Suppressor macrophage treated with lipopolysaccharide for 4 hours (primary cell): ENCODE data around the gene ZNF217.
A peak's percentile ranks its signal among the peaks of the same experiment; 100 is the strongest.
"Not testable (repeated sequence)": the region's sequence is repeated elsewhere in the genome, so short reads cannot be mapped to it uniquely, and the experiment has no call there.

ENCODE experiments used
- DNase-seq: peaks from one replicate; pipeline ENCODE4 v3.0.0-alpha.2; 2020

Gene ZNF217

GRCh38 chr20:53621482-53622246 is 28.0 kb upstream of the ZNF217 start:
- DNase-seq, result peak; percentile 19

GRCh38 chr20:53618490-53619000 is 24.9 kb upstream of the ZNF217 start:
- not testable (repeated sequence) for DNase-seq

- DNase-seq, result no peak
These were observed 24.3 kb upstream of the ZNF217 start for GRCh38 chr20:53617791-53618489.

DNA sequence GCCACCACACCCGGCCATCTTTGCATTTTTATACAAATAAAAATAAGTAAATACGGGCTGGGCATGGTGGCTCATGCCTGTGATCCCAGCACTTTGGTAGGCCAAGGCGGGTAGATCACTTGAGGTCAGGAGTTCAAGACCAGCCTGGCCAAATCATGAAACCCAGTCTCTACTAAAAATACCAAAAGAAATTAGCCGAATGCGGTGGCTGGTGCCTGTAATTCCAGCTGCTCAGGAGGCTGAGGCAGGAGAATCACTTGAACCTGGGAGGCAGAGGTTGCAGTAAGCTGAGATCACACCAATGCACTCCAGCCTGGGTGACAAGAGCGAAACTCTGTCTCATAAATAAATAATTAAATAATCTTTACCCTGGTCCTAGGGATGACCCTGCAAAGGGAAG is 22.9 kb upstream of the ZNF217 start:
- DNase-seq, result not testable (repeated sequence)

DNA sequence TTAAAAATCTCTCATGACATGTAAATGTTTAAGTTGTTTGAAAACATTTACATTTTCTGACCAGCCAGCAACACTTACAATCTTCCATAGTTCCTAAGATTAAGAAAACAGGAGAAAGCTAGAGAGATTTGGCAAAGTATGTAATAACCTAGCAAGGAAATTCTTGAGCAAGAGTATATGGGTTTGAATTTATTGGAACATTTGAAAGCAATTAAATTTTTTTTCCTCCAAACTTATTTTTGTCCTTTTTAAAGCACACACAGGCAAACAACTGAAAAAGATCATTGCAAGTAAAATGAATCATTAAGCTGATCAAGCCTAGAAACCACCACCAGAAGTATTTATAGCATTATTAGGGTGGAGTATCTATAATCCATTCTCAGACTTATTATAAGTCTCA is 20.1 kb upstream of the ZNF217 start:
- no peak for DNase-seq

- DNase-seq, result not testable (repeated sequence)
These were observed 18.6 kb upstream of the ZNF217 start for GRCh38 chr20:53612289-53612688.

DNA sequence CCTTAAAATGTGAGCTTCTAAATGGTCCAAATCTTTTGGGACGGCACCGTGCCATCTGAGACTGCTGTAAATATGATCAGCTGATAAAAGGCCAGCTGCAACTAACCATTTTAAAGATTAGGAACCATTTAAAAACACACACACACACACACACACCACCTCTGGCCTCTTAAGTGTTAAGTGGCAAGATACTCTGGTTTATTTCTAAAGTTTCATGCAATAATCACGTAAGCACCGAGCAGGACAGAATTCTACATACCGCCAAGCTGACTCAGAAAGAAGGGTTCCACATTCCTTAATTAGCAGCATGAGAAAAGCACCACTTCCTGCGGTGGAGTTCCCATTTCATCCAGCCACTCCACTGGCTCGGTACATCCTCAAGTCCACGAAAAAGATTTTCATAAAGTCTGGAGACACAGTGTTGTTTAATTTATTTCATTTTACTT is 17.8 kb upstream of the ZNF217 start:
- peak; percentile 87 for DNase-seq

DNA sequence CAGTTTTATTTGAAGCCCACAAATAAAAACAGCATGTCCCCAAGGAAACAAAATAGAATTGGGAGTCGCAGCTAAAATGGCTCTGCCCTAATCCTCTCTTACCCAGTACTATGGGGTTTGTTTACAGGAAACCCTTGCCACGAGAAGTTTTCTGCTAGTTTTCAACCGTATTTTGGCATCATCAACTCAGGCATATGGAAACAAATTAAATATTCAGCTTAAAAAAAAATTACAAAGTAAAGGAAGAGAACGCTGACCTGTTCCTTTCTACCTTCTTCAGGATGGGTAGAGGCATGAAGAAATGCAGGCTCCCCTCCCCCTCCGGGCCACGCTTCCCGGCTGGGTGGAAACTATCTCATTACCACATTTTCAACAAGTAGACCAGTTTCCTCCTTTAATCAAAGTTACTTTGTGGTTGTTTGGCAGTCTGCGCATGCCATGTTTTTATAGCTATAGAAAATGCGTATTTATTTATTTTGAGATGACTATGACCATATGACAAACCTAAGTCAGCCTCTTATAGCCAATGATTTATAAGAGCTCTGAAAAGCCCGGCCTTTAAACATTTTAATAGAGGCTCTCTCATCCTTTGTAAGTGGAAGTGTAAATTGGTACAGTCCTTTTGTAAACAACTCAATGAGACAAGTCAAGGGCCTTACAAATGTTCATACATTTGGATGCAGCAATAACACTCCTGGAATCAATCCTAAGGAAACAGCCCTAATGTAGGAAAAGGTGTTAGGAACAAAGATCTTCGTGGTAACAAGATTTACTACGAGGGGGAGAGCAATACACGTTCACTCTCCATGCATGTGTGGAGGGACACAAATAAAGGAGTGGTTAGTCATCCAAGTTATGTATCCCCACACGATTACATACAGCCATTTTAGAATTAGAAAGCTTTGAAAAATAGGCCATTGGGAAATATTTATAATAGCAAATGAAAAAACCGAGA is 16.1 kb upstream of the ZNF217 start:
- peak; percentile 28 for DNase-seq

GRCh38 chr20:53608456-53609452 is 15.1 kb upstream of the ZNF217 start:
- peak; percentile 47 for DNase-seq

GRCh38 chr20:53608071-53608455 is 14.4 kb upstream of the ZNF217 start:
- no peak for DNase-seq

DNA sequence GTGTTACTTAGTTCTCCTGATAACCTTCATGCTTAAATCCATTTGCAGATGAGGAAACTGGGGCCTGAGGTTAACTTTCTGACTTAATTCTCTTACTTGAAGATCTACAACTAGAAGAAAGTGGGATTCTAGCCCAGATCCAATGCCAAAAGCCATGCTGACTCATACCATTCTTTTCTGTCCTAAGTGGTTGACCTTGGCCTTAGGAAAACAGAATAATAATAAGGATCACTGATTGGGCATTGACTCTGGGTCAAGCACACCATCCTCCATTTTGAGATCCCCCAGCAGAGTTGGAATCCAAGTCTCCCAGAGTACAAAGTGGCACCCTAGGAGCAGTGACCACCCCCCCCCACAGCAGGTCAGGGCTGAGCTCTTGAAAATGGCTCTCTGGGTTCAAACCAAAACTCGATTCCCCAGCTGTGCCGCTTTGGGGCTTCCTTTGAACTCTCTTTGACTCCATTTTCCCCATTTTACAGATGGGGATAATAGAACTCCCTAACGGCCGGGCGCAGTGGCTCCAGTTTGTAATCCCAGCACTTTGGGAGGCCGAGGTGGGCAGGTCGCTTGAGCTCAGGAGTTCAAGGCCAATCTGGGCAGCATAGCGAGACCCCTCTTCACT is 12.8 kb upstream of the ZNF217 start:
- no peak for DNase-seq

- DNase-seq, result not testable (repeated sequence)
These were observed 11.8 kb upstream of the ZNF217 start for GRCh38 chr20:53605401-53605800.

GRCh38 chr20:53604846-53605245 is 11.2 kb upstream of the ZNF217 start:
- not testable (repeated sequence) for DNase-seq

- no peak for DNase-seq
These were observed 9.0 kb upstream of the ZNF217 start for GRCh38 chr20:53602661-53603060.

- DNase-seq, result no peak
These were observed 6.4 kb upstream of the ZNF217 start for GRCh38 chr20:53599910-53600632.

- no peak for DNase-seq
These were observed 5.7 kb upstream of the ZNF217 start for GRCh38 chr20:53599378-53599777.

GRCh38 chr20:53599044-53599362 is 5.4 kb upstream of the ZNF217 start:
- no peak for DNase-seq

DNA sequence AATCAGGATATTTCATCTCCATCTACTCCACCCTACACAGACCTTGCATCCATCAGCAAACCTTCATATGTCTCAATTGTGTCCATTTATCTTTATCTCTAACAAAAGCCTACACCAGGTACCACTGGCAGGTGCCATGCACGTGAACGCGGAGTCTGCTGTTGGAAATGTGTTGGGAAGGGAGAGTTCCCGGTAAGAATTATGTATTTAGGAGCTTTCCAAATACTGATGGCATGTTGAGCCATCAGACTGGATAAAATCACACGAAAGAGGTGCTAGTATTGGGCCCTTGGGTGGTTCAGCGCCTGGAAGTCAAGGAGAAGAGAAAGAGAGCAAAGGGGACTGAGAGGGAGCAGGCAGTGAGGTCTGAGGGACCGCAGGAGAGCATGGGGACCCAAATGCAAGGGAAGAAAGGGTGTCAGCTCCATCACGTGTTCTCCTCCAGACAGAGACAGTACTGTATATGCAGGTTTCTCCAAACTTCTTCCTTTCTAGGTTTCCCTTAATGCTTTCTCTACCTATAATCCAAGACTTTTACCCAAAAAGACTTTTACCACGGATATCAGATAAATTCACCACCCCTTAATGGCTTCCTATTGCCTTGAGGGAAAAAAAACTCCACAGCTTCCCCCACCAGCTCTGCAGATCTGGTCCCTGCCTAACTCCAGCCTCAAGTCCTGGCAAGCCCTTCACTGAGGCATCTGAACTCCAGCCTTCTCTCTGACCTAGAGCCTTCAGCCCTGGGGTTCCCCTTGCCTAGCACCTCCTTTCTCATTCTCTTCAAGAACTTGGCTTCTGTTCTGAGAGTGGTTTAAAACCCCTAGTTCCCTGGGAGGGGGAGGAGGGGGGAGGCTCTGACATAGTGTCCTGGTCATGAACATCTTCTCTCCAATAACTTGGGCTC is 4.8 kb upstream of the ZNF217 start:
- no peak for DNase-seq

GRCh38 chr20:53597521-53598120 is 4.0 kb upstream of the ZNF217 start:
- DNase-seq, result no peak
